Erythroblast (primary cell): ENCODE measurements around the gene GNB5.

Experiments used
- GATA1 ChIP-seq: IDR thresholded peaks from 2 replicates; pipeline ENCODE4 v1.6.1; 2011; ENCODE audit warnings: low read depth, mild to moderate bottlenecking, control low read depth, low read length, moderate library complexity
- POLR2A ChIP-seq: IDR thresholded peaks from 2 replicates; pipeline ENCODE4 v1.6.1; 2011; ENCODE audit warnings: mild to moderate bottlenecking, low read length

DNA sequence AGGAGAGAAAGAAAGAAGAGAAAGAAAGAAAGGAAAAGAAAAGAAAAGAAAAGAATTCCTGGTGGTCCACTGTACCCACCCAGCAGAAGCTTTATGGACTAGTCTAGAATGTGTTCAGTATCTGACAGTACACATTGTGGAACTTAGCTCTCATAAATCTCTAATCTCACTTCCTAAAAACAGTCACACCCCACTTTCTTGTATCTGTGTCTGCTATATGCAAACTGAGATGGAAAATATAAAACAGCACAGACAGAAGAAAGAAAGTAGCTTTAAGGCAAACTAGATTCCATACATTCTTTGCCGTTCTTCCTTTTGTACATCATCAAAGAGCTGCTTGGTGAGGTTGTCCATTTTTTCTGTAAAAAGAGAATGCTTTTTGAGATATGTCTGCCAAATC is 41.1 kb upstream of the GNB5 start:
- TF ChIP-seq POLR2A (no peak), GATA1 (no peak)
